Mesothelial cell of epicardium (in vitro differentiated cells): ENCODE measurements around the gene WDFY3. TPM values are rescaled to one million over a fixed set of nuclear protein-coding genes. Genes with fewer than 3 reads are reported as not detected.

Experiments used
- DNase-seq, 2 experiments: peaks; one replicate each; pipeline ENCODE4 v3.0.0; 2021; ENCODE audit warnings: low spot score in 2 of 2; ENCODE audit not compliant: unreplicated experiment in 2 of 2
- H3K27ac Mint-ChIP-seq: 2 replicates; pipeline ENCODE4 v1.8.0; 2021; ENCODE audit warnings: mixed read lengths
- H3K27me3 Mint-ChIP-seq: 2 replicates; pipeline ENCODE4 v1.8.0; 2021; ENCODE audit warnings: low read depth, mixed read lengths
- H3K36me3 Mint-ChIP-seq: 2 replicates; pipeline ENCODE4 v1.8.0; 2021; ENCODE audit warnings: mixed read lengths
- H3K4me1 Mint-ChIP-seq: 2 replicates; pipeline ENCODE4 v1.8.0; 2021; ENCODE audit warnings: mixed read lengths
- H3K4me3 Mint-ChIP-seq: 2 replicates; pipeline ENCODE4 v1.8.0; 2021; ENCODE audit warnings: mild to moderate bottlenecking, moderate library complexity, mixed read lengths
- H3K9me3 Mint-ChIP-seq: 2 replicates; pipeline ENCODE4 v1.8.0; 2021; ENCODE audit warnings: mixed read lengths
- total RNA-seq: library from RNA; stranded (reverse); gene quantifications from 3 replicates; pipeline ENCODE4 v1.2.1, GENCODE V29; 2021
- TF ChIP-seq, protein P1 (sequence below): fragments of 200-600 bp; sonication (generic); IDR thresholded peaks from one replicate; pipeline ENCODE4 v1.5.0; 2021; ENCODE audit warnings: antibody characterized with exemption; ENCODE audit not compliant: unreplicated experiment

Gene WDFY3
- total RNA-seq, 1 donor from 2014 or later: 115 TPM

DNA sequence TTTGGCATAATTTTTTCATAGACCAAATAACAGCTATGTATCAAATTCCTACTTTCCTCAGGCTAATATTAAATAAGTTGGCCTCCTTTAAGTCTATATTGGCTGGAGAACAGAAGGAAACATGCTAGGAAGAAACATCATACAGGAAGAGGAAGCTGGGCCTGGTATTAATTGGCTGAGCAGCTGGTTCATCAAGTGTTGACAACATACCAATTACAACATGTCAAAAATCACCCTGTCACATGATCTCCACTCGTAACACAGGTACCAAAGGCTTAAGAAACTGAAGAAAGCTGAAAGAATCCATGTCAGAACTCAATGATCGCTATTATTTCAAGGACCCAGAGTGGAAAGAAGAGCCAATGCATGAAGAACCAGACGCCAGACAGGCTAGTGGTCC lies 10.5 kb downstream of the WDFY3 start:
- Mint-ChIP-seq H3K36me3 (no peaks in the 10 kb centered on the region), H3K4me1 (peaks cover 45% of the 10 kb centered on the region), H3K27me3 (no peaks in the 10 kb centered on the region), H3K27ac (peak overlapping the region; percentile 31), H3K9me3 (no peaks in the 10 kb centered on the region), H3K4me3 (no peak overlapping the region)
- TF ChIP-seq, protein P1, sequence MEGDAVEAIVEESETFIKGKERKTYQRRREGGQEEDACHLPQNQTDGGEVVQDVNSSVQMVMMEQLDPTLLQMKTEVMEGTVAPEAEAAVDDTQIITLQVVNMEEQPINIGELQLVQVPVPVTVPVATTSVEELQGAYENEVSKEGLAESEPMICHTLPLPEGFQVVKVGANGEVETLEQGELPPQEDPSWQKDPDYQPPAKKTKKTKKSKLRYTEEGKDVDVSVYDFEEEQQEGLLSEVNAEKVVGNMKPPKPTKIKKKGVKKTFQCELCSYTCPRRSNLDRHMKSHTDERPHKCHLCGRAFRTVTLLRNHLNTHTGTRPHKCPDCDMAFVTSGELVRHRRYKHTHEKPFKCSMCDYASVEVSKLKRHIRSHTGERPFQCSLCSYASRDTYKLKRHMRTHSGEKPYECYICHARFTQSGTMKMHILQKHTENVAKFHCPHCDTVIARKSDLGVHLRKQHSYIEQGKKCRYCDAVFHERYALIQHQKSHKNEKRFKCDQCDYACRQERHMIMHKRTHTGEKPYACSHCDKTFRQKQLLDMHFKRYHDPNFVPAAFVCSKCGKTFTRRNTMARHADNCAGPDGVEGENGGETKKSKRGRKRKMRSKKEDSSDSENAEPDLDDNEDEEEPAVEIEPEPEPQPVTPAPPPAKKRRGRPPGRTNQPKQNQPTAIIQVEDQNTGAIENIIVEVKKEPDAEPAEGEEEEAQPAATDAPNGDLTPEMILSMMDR: no peak
- DNase-seq: no peak

DNA sequence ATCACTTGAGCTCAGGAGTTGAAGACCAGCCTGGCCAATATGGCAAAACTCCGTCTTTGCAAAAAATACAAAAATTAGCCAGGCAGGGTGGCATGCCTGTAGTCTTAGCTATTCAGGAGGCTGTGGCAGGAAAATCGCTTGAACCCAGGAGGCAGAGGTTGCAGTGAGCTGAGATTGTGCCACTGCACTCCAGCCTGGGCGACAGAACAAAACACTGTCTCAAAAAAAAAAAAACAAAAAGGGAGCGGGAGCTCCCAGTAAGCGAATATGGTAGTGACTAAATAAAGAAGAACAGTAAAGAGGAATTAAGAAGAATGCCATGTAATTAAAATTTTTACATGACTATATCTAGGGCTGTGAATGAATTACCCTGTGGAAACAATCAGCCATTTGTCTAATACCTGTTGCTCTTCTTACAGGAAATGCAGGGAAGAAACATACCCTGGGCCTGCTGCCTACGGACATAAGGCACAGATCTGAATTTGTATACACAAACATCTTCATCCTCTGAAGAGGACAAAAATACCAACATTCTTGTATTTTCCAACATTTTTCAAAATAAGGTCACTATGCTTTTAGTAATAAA lies 11.4 kb downstream of the WDFY3 start:
- no peaks in the 10 kb centered on the region for H3K27me3 Mint-ChIP-seq
- no peaks in the 10 kb centered on the region for H3K36me3 Mint-ChIP-seq
- H3K4me3 Mint-ChIP-seq: no peak overlapping the region
- TF ChIP-seq, protein P1: no peak
- H3K9me3 Mint-ChIP-seq: no peaks in the 10 kb centered on the region
- H3K4me1 Mint-ChIP-seq: peaks cover 45% of the 10 kb centered on the region
- H3K27ac Mint-ChIP-seq: peak overlapping the region; percentile 43
- DNase-seq: no peak

DNA sequence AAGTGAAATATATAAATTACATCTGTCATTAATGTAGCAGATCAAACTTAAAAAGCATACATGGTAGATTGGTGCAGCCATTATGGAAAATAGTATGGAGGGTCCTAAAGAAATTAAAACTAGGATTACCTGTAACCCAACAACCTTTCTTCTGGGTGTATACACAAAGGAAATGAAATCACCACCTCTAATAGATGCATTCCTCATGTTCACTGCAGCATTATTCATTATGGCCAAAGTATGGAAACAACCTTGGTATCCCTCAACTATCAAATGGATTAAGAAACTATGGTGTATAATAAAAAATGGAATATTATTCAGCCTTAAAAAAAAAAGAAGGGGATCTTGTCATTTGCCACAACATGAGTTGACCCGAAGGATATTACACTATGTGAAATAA lies 13.7 kb downstream of the WDFY3 start:
- H3K36me3 Mint-ChIP-seq: peaks cover 5% of the 10 kb centered on the region
- H3K4me3 Mint-ChIP-seq: no peak overlapping the region
- DNase-seq: no peak
- no peaks in the 10 kb centered on the region for H3K9me3 Mint-ChIP-seq
- H3K4me1 Mint-ChIP-seq: peaks cover 35% of the 10 kb centered on the region
- TF ChIP-seq, protein P1: no peak
- H3K27ac Mint-ChIP-seq: no peak overlapping the region
- H3K27me3 Mint-ChIP-seq: no peaks in the 10 kb centered on the region

DNA sequence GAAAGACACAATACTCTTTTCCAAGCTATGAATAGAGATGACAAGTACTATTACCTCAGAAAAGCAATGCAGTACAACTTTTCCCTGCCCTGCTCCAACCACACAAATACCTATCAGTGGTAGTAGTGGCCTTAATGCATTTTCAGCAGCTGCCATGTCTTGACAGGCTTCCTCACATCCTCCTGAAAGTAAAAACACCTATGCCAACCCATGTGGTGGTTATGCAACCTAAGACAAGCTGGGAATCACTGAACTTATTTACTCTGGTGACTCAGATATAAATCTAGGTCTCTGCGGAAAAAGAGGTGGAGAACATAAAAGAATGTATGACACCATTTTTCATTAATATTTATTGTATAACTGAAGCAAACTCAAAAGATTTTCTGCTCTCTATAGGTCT lies 14.5 kb downstream of the WDFY3 start:
- Mint-ChIP-seq H3K4me1 (peaks cover 28% of the 10 kb centered on the region), H3K36me3 (peaks cover 5% of the 10 kb centered on the region), H3K9me3 (no peaks in the 10 kb centered on the region), H3K27me3 (no peaks in the 10 kb centered on the region), H3K4me3 (no peak overlapping the region), H3K27ac (peak overlapping the region; percentile 2)
- no peak for DNase-seq
- TF ChIP-seq, protein P1: no peak

DNA sequence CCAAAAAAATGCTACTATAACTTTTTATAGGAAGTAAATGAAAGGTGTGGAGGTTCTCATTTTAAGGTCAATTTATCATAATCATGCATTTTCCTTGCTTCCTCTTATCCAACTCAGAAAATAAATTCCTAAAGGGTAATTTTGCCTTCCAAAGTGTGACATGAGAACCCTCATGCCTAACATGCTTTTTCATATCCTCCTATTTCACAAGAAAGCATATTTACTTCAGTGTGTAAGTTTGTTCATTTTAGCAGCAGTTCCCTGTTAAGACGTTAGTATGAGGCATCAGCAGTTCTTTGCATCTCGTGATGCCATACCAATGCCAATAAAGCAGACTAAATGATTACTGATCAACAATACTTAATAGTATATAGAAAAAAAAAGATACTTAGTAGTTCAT lies 18.4 kb downstream of the WDFY3 start:
- Mint-ChIP-seq H3K4me3 (no peak overlapping the region), H3K27ac (no peak overlapping the region), H3K27me3 (no peaks in the 10 kb centered on the region), H3K9me3 (peaks cover 5% of the 10 kb centered on the region), H3K36me3 (peaks cover 14% of the 10 kb centered on the region), H3K4me1 (peaks cover 13% of the 10 kb centered on the region)
- no peak for DNase-seq
- TF ChIP-seq, protein P1: no peak

DNA sequence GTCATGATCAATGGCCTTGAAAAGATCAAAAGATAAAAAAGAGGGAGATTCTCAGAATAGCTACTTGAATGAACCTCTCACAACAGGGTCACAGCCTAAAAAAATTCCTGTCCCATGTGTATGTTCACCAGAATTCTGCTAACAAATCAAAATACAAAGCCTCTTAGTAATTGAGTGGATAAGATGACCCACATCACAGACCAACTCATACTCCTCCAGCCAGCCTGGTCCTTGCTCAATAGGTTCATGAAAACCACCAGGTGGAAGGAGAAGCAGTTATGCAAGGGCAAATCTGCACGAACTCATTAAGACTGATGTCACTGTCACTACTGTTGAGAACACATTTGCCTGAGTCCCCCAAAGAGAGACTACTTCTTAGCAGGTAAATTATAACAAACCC lies 21.5 kb downstream of the WDFY3 start:
- Mint-ChIP-seq H3K36me3 (peaks cover 36% of the 10 kb centered on the region), H3K4me1 (peaks cover 4% of the 10 kb centered on the region), H3K27me3 (no peaks in the 10 kb centered on the region), H3K27ac (no peak overlapping the region), H3K9me3 (peaks cover 30% of the 10 kb centered on the region), H3K4me3 (no peak overlapping the region)
- DNase-seq: no peak
- TF ChIP-seq, protein P1: no peak
